K562 treated with DMSO at 1 percent for 48 hours (cell line): ENCODE measurements around the gene CTXND1. TPM values are rescaled to one million over a fixed set of nuclear protein-coding genes. Genes with fewer than 3 reads are reported as not detected.

Source experiments
- total RNA-seq: library from RNA; unstranded; fragments of 300-600 nt; gene quantifications from 2 replicates; pipeline ENCODE4 v1.2.3, GENCODE V29; 2022; ENCODE audit warnings: low replicate concordance; ENCODE audit errors: extremely low read depth

The CTXND1 gene
- total RNA-seq = not detected in 2 replicates

DNA sequence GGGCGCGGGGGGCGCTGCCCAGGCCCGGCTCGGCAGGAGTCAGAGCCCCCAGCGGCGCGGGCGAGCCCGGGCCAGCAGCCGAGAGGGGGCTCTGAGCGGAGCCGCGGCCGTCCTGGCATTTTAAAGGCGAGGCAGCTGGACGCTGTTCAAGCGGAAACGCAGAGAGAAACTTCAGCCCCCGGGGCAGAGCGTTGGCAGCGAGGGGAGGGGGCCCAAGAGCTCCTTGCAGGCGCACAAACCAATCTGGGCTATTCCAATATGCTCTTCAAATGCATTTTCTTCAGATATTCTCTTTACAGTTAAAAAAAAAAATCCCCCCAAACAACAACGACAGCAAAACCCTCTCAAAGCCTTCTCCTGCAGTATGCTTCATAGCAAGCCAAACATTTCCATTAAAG, at the start of gene CTXND1:
Gene CTXND1 (minus strand): TSS at position 93 of the 398 bp plus-strand sequence. CDS start 50,264 bp downstream, outside the sequence.

DNA sequence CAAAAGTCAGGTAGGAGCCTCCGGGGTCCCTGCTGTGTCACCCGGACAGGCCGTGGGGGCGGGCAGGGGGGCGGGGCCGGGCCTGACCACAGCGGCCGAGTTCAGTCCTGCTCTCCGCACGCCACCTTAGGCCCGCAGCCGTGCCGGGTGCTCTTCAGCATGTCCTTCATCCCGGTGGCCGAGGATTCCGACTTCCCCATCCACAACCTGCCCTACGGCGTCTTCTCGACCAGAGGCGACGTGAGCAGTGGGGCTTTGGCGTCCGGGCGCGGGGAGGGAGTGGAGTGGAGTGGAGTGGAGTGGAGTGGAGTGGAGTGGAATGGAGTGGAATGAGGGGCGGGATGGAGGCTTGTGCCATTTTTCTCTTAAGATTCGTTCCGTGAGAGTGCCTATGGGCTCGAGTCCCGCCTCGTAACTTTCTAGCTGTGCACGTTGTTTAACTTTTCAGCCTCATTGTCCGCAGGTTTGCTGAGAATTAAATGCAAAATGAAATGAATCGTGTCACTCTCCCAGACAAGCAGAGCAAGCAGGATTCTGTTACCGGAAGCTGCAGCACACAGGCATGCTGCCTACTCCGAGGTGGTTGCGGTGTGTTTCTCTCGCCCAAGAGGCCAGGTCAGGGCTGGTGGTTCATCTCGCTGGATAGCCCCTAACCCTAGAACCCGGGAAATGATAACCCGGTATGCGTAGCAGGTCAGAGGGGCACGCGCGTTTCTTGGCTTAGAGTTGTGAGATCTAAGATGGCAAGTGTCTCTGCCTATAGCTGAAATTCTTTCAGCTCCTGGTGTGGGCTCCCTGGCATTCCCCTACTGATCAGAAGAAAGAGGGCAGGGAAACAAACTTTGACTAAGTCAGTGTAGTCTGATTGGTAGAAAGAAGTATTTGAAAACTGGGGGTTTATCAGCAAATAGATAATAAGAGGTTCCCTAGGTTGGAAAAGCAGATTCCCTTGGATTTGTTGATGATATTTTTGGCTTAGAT, 98.8 kb downstream of the CTXND1 start, which contains the start of gene FAH:
Gene FAH (plus strand): TSS at position 104 of the 981 bp plus-strand sequence. CDS start 56 bp downstream, at position 160.

Other genes with a start within 250 kb of the CTXND1 start
- not detected in 2 replicates for gene ZFAND6, start 192.5 kb downstream of the CTXND1 start, total RNA-seq
- not detected in 2 replicates for gene FAH, start 99.2 kb downstream of the CTXND1 start, total RNA-seq
- gene ARNT2, start 152.2 kb upstream of the CTXND1 start, total RNA-seq = not detected in 2 replicates